Cerebellar nuclear complex (tissue), 1 donor: Measurements from ENCODE around the gene AVEN.
"Not testable (repeated sequence)": the region's sequence is repeated elsewhere in the genome, so short reads cannot be mapped to it uniquely, and the experiment has no call there.

Experiments
- DNase-seq, 2 experiments: peaks; one replicate each; lab custom pipeline; 2025; lab: John Stamatoyannopoulos, UW

AVEN gene

GRCh38 chr15:33846862-33847261, 192.1 kb downstream of the AVEN start:
- no peak for DNase-seq

GRCh38 chr15:33846142-33846541, 192.9 kb downstream of the AVEN start:
- no peak for DNase-seq

- DNase-seq: no peak
Observed at GRCh38 chr15:33844597-33844996, 194.4 kb downstream of the AVEN start.

- DNase-seq: no peak
Observed at GRCh38 chr15:33844186-33844585, 194.8 kb downstream of the AVEN start.

- DNase-seq: no peak
Observed at GRCh38 chr15:33840615-33841014, 198.4 kb downstream of the AVEN start.

- DNase-seq: no peak
Observed at GRCh38 chr15:33839540-33839939, 199.5 kb downstream of the AVEN start.

GRCh38 chr15:33837294-33837693, 201.7 kb downstream of the AVEN start:
- DNase-seq: no peak

GRCh38 chr15:33834892-33835743, 203.9 kb downstream of the AVEN start:
- DNase-seq: no peak

- DNase-seq: no peak
Observed at GRCh38 chr15:33831646-33832045, 207.4 kb downstream of the AVEN start.

GRCh38 chr15:33830351-33830750, 208.7 kb downstream of the AVEN start:
- DNase-seq: no peak

GRCh38 chr15:33826201-33826600, 212.8 kb downstream of the AVEN start:
- DNase-seq: no peak

GRCh38 chr15:33825453-33825852, 213.6 kb downstream of the AVEN start:
- DNase-seq: no peak

GRCh38 chr15:33823119-33823518, 215.9 kb downstream of the AVEN start:
- DNase-seq: no peak

GRCh38 chr15:33822479-33822878, 216.5 kb downstream of the AVEN start:
- no peak for DNase-seq

- DNase-seq: not testable (repeated sequence)
Observed at GRCh38 chr15:33819499-33819898, 219.5 kb downstream of the AVEN start.
